GM18498 (cell line): ENCODE data around the gene LIMK1.

Experiments used
- ATAC-seq: cut with Tn5 transposase; IDR thresholded peaks from one replicate; pipeline ENCODE4 v1.9.1; 2021; ENCODE audit warnings: mild to moderate bottlenecking, moderate library complexity; ENCODE audit not compliant: unreplicated experiment

LIMK1 gene

GRCh38 chr7:74082770-74083116 lies 861 bp upstream of the LIMK1 start:
- no peak for ATAC-seq

- peak; percentile 52 for ATAC-seq
These were observed 521 bp downstream of the LIMK1 start for GRCh38 chr7:74083928-74084721.

- ATAC-seq: no peak
These were observed 1.3 kb downstream of the LIMK1 start for GRCh38 chr7:74084722-74085578.

GRCh38 chr7:74087791-74088453 lies 4.3 kb downstream of the LIMK1 start:
- no peak for ATAC-seq

GRCh38 chr7:74092321-74092963 lies 8.8 kb downstream of the LIMK1 start:
- no peak for ATAC-seq

- ATAC-seq: peak; percentile 69
These were observed 9.4 kb downstream of the LIMK1 start for GRCh38 chr7:74092964-74093471.

GRCh38 chr7:74093671-74094223 lies 10.1 kb downstream of the LIMK1 start:
- ATAC-seq: peak; percentile 13

GRCh38 chr7:74094224-74095101 lies 10.9 kb downstream of the LIMK1 start:
- peak; percentile 69 for ATAC-seq

GRCh38 chr7:74095135-74095534 lies 11.5 kb downstream of the LIMK1 start:
- no peak for ATAC-seq

GRCh38 chr7:74097937-74098614 lies 14.5 kb downstream of the LIMK1 start:
- ATAC-seq: no peak

- no peak for ATAC-seq
These were observed 15.4 kb downstream of the LIMK1 start for GRCh38 chr7:74099031-74099430.

- ATAC-seq: peak; percentile 78
These were observed 17.6 kb downstream of the LIMK1 start for GRCh38 chr7:74101061-74101681.

- no peak for ATAC-seq
These were observed 19.7 kb downstream of the LIMK1 start for GRCh38 chr7:74103219-74103772.

- no peak for ATAC-seq
These were observed 21.1 kb downstream of the LIMK1 start for GRCh38 chr7:74104702-74105101.

- ATAC-seq: no peak
These were observed 22.4 kb downstream of the LIMK1 start for GRCh38 chr7:74105992-74106391.

- ATAC-seq: no peak
These were observed 23.2 kb downstream of the LIMK1 start for GRCh38 chr7:74106846-74107245.

GRCh38 chr7:74115326-74115725 lies 31.7 kb downstream of the LIMK1 start:
- no peak for ATAC-seq

- no peak for ATAC-seq
These were observed 32.8 kb downstream of the LIMK1 start for GRCh38 chr7:74116356-74116755.
